ENCODE results near the gene SNED1.
A peak's percentile ranks its signal among the peaks of the same experiment; 100 is the strongest.

SNED1 gene

GRCh38 chr2:240997856-240998705 is at the start of gene SNED1:
SNED1 (plus strand) TSS chr2:240998618; CDS start chr2:240998838, 220 bp downstream.
- peak; percentile 86 for DNase-seq

GRCh38 chr2:240948905-240949790 is 49.3 kb upstream of the SNED1 start:
- DNase-seq, result no peak

GRCh38 chr2:240949791-240950705 is 48.4 kb upstream of the SNED1 start:
- no peak for DNase-seq

- DNase-seq, result no peak
Measured at GRCh38 chr2:240951045-240951594, 47.3 kb upstream of the SNED1 start.

GRCh38 chr2:240952496-240953246 is 45.7 kb upstream of the SNED1 start:
- no peak for DNase-seq

- DNase-seq, result no peak
Measured at GRCh38 chr2:240953426-240954410, 44.7 kb upstream of the SNED1 start.

GRCh38 chr2:240954436-240955305 is 43.7 kb upstream of the SNED1 start:
- DNase-seq, result no peak

- DNase-seq, result no peak
Measured at GRCh38 chr2:240955306-240956170, 42.9 kb upstream of the SNED1 start.

- no peak for DNase-seq
Measured at GRCh38 chr2:240956171-240956934, 42.1 kb upstream of the SNED1 start.

- no peak for DNase-seq
Measured at GRCh38 chr2:240956935-240957655, 41.3 kb upstream of the SNED1 start.

GRCh38 chr2:240957656-240958365 is 40.6 kb upstream of the SNED1 start:
- no peak for DNase-seq

- DNase-seq, result no peak
Measured at GRCh38 chr2:240958366-240959213, 39.8 kb upstream of the SNED1 start.

GRCh38 chr2:240959214-240959940 is 39.0 kb upstream of the SNED1 start:
- no peak for DNase-seq

- DNase-seq, result no peak
Measured at GRCh38 chr2:240959941-240960308, 38.5 kb upstream of the SNED1 start.

All from suppressor macrophage treated with lipopolysaccharide for 4 hours (primary cell).